ENCODE results near the gene DHRS3. TPM values are rescaled to one million over a fixed set of nuclear protein-coding genes. Genes with fewer than 3 reads are reported as not detected.

DHRS3 gene
- polyA plus RNA-seq, 1 donor (not counting 4 experiments of a cell fraction or from before 2014, with no cell fraction given), result 10.7 TPM

GRCh38 chr1:12544357-12544756, 73.7 kb downstream of the DHRS3 start:
- Histone ChIP-seq H4K20me1 (ENCODE audit: control insufficient read depth, extremely low read depth, insufficient read depth, low read length) (no peaks in the 10 kb centered on the region), H3K36me3 (ENCODE audit: control insufficient read depth in 2 of 2, extremely low read depth in 1 of 2, insufficient read depth in 2 of 2, low read length in 2 of 2) (no peaks in the 10 kb centered on the region), H3K9me3 (ENCODE audit: control insufficient read depth, low read depth, low read length) (no peaks in the 10 kb centered on the region), H2AFZ (ENCODE audit: control insufficient read depth, low read length) (no peak overlapping the region), H3K4me2 (ENCODE audit: control insufficient read depth, extremely low read depth, insufficient read depth, low read depth, low read length) (no peak overlapping the region), H3K4me3 (ENCODE audit: control insufficient read depth in 2 of 3, extremely low read depth in 1 of 3, insufficient read depth in 2 of 3, low read depth in 1 of 3, low read length in 3 of 3) (no peak overlapping the region), H3K27ac (ENCODE audit: control insufficient read depth, insufficient read depth, low read length) (no peak overlapping the region), H3K79me2 (ENCODE audit: control insufficient read depth, insufficient read depth, low read length) (no peaks in the 10 kb centered on the region), H3K9me1 (ENCODE audit: control insufficient read depth, extremely low read depth, insufficient read depth, low read length) (no peaks in the 10 kb centered on the region), H3K27me3 (ENCODE audit: control insufficient read depth, extremely low read depth, insufficient read depth, low read length) (peaks cover 39% of the 10 kb centered on the region), H3K9ac (ENCODE audit: control insufficient read depth, extremely low read depth, insufficient read depth, low read length) (no peak overlapping the region), H3K4me1 (ENCODE audit: control insufficient read depth, extremely low read depth, insufficient read depth, low read length) (peaks cover 3% of the 10 kb centered on the region)
- TF ChIP-seq CTCF (optimal IDR thresholded peaks at IDR 0.05 in 1 of 3, IDR thresholded peaks at IDR 0.05 in 1 of 3, conservative IDR thresholded peaks at IDR 0.05 in 1 of 3; ENCODE audit: extremely low read depth in 1 of 3, insufficient read depth in 2 of 3, low read length in 3 of 3) (no peak), EZH2 (IDR thresholded peaks at IDR 0.05; ENCODE audit: low read length) (no peak)
- FAIRE-seq (no peak), DNase-seq (ENCODE audit: low read depth, low spot score) (no peak)
- dilution Hi-C loops (cut with MboI; ENCODE audit: extremely low pct_ligation_motif_present, low sequenced_read_pairs), result no loop called here

GRCh38 chr1:12543740-12544154, 74.3 kb downstream of the DHRS3 start:
- Histone ChIP-seq H3K9ac (ENCODE audit: control insufficient read depth, extremely low read depth, insufficient read depth, low read length) (no peak overlapping the region), H2AFZ (ENCODE audit: control insufficient read depth, low read length) (no peak overlapping the region), H3K4me1 (ENCODE audit: control insufficient read depth, extremely low read depth, insufficient read depth, low read length) (no peaks in the 10 kb centered on the region), H3K9me1 (ENCODE audit: control insufficient read depth, extremely low read depth, insufficient read depth, low read length) (no peaks in the 10 kb centered on the region), H3K27ac (ENCODE audit: control insufficient read depth, insufficient read depth, low read length) (no peak overlapping the region), H3K36me3 (ENCODE audit: control insufficient read depth in 2 of 2, extremely low read depth in 1 of 2, insufficient read depth in 2 of 2, low read length in 2 of 2) (no peaks in the 10 kb centered on the region), H3K4me2 (ENCODE audit: control insufficient read depth, extremely low read depth, insufficient read depth, low read depth, low read length) (no peak overlapping the region), H3K9me3 (ENCODE audit: control insufficient read depth, low read depth, low read length) (no peaks in the 10 kb centered on the region), H3K79me2 (ENCODE audit: control insufficient read depth, insufficient read depth, low read length) (no peaks in the 10 kb centered on the region), H3K4me3 (ENCODE audit: control insufficient read depth in 2 of 3, extremely low read depth in 1 of 3, insufficient read depth in 2 of 3, low read depth in 1 of 3, low read length in 3 of 3) (no peak overlapping the region), H3K27me3 (ENCODE audit: control insufficient read depth, extremely low read depth, insufficient read depth, low read length) (peaks cover 39% of the 10 kb centered on the region), H4K20me1 (ENCODE audit: control insufficient read depth, extremely low read depth, insufficient read depth, low read length) (no peaks in the 10 kb centered on the region)
- dilution Hi-C loops (cut with MboI; ENCODE audit: extremely low pct_ligation_motif_present, low sequenced_read_pairs), result no loop called here
- DNase-seq (ENCODE audit: low read depth, low spot score) (no peak), FAIRE-seq (no peak)
- TF ChIP-seq EZH2 (IDR thresholded peaks at IDR 0.05; ENCODE audit: low read length) (no peak), CTCF (optimal IDR thresholded peaks at IDR 0.05 in 1 of 3, IDR thresholded peaks at IDR 0.05 in 1 of 3, conservative IDR thresholded peaks at IDR 0.05 in 1 of 3; ENCODE audit: extremely low read depth in 1 of 3, insufficient read depth in 2 of 3, low read length in 3 of 3) (no peak)

Data from keratinocyte (primary cell).